GM21381 (cell line): ENCODE data around the gene UMOD.

Experiments
- ATAC-seq: cut with Tn5 transposase; IDR thresholded peaks from one replicate; pipeline ENCODE4 v1.9.1; 2021; ENCODE audit warnings: mild to moderate bottlenecking, moderate library complexity; ENCODE audit not compliant: unreplicated experiment

The UMOD gene

DNA sequence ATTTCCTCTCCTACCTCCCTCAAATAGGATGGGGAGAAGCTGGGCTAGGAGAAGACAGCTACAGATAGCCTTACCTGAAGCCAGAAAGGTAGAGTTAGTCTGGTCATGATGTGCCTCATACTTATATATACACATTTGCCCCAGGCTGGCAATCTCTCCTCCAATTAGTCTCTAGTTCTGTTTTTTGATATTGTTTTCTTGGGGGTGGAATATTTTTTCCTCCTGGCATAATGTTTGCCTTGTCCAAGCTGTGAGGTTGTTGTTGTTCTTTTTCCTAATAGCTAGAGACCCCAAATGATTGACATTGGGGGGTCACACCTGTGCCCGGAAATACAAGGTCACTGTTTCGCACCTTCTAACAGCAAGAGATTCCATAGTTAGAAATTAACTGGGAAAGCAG is at the start of gene UMOD:
Gene UMOD, minus strand, starts transcription at position 101 of the 400 bp plus-strand sequence. CDS start 1,978 bp downstream, outside the sequence.
- no peak for ATAC-seq

DNA sequence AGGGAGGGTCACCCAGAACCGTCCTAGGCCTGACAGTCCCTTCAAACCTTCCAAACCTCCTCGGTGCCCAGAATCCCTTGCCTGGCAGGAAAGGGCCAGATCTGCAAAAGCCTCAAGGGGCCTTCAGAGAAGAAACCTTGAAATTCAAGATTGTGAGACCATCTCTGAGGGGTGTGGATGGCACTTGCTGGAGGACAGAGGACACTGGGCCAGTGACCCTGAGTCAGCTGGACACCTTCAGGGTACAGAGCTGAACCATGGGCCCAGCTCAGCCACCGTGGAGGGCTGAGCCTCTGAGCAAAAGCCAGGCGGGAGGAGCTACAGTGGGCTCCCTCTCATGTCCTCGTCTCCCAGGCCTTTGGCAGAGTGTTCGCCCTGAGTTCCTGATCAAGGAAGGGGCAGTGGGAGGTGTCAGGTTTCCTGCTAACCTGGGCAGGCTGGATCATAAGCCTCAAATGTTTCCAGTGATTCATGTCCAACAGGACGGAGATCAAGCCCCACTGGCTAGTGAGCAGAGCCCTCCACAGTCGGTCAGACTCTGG is 49.0 kb upstream of the UMOD start:
- no peak for ATAC-seq

DNA sequence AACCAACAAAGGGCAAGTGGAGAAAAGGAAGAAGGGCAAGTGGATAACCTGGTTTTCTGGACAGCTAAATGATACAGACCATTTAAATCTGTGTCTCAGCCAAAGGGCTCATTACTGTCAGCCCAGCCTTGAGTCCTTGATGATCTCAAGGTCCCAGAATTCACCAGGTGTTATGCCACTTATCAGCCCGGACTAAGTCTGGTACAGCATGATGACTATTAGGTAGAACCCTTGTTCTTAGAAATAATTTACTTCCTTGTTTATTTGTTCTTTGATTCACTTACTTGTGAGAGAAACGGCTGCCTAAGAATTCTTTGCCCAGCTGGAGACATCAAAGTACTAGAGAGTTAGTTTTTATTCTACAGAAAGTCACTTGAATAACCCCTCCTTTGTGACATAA is 48.6 kb upstream of the UMOD start:
- ATAC-seq: no peak

DNA sequence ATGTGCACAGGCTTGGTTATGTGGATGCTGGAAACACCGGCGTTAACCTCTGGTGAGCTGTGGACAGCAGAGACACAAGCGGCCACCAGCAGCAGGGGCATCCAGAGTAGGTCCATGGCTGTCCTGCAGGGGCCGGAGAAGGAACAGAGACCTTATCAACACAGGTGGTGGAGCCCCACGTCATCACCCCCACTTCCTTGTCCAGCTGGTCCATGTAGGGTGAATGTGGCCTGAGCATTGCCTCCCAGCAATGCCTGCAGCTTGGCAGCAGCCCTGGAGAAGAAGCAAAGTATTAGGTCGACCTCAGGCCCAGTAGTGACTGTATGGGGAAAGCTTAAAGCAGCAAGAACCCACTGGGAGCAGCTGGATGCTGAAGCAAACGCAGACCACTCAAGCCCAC is 46.7 kb upstream of the UMOD start:
- ATAC-seq: no peak

DNA sequence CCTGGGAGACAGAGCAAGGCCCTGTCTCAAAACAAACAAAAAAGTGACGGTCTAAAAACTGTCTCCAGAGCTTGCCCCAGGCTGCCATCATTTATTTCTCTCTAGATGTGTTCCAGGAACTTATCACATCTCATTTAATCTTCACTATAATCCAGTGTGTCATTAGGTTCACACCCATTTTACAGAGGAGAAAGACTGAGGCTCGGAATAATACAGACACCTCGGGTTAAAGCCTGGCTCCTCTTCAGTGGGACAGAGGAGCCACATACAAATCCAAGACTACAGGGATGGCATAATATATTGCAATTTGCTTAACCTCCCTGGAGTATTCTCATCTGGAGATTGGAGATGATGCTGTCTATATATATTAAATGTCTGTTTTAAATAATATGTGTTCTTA is 46.1 kb upstream of the UMOD start:
- ATAC-seq: no peak

DNA sequence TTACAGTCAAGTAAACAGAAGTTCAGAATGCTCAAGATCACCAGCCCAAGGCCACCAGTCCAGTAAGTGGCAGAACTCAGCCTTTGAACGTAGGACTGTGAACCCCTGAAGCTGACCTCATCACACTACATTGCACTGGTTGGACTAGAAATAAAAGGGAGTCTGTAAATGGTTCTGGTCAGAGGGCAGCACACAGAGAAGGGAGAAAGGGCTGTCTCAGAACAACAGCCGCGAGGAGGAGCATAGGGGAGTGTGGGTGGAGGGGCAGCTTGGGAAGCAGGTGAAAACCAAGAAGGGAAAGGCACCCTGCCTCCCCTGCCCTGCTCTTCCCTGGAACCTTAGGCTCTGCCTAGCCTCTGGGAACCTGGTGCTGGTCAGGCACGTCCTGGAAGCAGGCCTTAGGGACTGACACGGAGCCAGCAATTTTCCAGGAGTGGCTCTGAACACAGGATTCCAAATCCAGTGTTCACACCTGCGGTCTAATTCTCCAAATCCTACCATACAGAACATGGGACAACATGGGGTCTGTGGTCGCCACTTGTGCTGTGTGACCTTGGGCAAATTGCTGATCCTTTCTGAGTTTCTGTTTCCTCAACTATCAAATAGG is 45.1 kb upstream of the UMOD start:
- no peak for ATAC-seq

DNA sequence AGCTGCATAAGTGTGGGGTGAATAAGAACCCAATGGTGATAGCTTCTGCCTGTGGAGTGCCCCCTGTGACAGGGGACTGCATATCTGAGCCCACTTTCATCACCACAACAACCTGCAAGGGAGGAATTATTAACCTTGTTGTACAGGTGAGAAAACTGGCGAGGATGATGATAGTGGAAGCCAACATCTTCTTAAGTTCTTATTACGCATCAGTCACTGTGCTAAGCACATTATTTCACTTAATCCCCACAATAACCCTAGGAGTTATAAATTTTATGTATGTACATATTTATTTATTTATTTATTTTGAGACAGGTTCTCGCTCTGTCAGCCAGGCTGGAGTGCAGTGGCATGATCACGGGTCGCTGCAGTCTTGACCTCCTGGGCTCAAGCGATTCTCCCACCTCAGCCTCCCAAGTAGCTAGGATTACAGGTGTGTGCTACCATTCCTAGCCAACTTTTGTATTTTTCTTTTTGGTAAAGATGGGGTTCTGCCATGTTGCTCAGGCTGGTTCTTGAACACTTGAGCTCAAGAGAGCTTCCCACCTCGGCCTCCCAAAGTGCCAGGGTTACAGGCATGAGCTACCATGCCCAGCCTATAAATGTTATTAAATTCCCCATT is 44.4 kb upstream of the UMOD start:
- ATAC-seq: no peak

DNA sequence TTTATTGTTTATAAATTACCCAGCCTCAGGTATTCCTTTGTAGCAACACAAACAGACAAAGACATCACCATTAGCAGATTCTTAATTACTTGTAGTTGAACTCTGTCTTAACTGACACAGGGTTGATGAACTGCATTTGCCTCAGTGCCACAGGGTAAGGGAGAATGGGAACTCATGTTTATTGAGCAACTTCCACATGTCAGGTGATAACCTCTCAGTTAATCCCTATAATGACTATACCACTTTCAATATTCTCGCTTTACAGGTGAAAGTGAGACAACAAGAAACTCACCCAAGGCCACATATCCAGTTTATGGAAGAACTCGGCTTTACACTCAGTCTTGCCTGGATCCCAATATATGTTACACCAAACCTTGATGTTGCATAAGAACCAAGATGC is 43.4 kb upstream of the UMOD start:
- no peak for ATAC-seq

DNA sequence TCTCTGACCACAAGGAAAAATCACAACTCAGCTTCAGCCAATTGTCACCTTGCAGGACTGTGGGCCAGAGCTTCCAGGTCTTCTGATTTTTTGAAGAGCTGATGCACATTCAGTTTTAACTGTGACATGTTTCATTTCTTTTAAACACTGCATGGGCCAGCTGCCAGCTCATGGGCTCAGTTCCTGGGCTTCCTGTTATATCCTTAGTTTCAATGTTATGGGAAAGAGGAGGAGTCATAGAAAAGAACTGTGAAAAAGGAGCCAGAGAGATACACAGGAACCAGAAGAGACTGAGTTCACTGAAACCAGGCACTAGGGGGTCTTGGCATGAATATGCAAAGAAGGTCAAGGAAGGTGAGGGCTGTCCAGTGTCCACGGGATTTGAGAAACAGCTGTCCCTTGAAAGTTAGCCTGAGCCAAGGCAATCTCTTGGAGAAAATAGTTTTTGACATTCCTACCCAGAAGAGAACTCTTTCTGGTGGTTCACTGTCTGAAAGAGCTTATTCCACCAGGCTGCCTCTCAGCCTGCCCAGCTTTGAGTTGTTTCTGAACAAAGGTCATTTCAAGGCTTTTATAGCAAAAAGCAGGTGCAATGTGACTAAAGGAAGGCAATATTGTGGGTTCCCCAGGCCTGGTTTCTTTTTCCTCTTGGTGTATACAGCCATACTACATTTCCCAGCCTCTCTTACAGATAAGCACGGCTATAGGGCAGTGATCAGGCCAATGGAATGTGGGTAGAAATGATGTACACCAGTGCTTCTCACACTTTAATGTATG is 41.5 kb upstream of the UMOD start:
- ATAC-seq: no peak

DNA sequence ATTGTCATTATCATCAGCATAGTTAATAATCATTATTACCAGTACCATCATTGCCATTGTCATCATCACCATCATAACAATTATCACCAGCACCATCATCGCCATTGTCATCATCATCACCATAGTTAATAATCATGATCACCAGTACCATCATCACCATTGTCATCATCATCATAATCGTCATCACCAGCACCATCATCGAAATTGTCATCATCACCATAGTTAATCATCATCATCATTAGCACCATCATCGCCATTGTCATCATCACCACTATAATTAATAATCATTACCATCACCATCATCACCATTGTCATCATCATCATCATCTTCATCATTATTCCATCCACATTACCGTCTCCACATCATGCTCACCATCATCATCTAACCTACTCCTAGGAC is 38.5 kb upstream of the UMOD start:
- no peak for ATAC-seq

DNA sequence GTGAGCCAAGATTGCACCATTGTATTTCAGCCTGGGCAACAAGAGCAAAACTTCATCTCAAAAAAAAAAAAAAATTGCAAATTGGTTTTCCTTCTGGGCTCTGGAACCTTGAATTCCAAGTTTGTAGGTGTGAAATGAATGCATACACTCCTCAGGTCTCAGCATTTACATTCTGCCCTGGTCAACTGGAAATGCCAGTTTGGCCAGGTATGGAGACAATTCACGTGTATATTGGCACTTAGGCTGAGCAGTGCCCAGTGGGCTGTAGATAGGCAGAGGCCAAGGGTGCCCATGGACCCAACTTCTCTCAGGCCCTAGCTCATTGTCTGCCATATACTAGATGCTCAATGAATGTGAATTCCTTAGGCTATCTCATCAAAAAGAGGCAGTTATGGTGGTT is 36.3 kb upstream of the UMOD start:
- no peak for ATAC-seq

DNA sequence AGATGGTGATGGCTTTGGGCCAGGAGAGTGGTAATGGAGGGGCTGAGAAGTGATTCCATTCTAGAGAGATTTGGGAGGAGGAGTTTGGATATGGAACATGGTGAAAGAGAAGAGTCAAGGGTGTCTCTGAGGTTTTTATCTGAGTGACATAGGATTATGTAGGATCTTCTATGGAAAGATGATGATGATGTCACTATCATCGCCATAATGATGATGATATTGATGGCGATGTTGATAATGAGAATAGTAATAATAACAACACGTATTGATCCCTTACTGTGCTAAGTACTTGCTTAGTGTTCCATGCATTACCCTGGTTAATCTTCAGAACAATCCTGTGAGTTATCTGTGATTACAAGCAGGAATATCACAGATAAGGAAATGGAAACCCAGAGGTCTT is 35.5 kb upstream of the UMOD start:
- ATAC-seq: no peak

DNA sequence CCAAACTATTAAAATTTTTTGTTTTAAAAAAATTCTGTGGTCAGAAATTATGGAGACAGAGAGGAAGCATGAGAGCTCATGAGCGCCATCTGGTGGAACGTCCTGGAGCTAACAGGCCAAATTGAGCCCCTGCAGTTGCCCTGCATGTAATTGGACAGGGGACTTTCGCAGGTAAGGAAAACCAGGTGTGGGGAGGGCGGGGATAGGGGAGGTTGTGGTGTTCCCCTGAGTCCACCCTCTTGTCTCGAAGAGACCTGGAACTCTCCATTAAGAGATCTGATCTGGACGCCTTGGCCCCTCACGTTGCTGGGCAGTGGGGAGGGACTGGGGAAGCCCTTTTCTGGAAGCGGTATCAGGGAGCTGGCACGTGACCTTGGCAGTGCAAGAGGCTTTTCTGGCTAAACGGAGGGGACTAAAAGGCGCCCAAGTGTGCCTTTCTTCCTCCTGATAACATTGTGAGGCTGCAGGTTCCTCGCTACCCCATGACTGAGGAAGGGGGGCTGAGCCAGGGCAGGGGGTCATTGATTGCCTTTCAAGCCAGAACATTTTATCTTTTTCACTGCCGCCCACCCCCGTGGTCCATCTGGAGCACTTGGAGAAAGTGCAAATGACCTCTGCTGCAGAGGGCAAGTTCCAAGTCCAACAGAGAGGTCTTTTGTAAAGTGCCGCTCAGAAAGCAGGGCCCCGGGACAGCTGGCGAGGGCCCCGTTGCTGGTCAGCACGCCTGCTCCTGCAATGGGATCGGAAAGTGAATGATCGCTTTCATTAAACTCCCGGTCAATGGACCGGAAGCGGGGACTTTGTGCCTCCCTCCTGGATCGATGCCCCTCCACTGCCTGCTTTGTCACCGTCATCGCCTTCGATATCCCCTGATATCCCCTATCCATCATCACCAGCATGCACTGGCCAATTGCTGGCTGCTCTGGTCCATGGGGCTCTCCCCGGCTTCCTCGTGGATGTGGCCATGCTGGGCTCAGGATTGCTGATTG is 33.6 kb upstream of the UMOD start:
- no peak for ATAC-seq

DNA sequence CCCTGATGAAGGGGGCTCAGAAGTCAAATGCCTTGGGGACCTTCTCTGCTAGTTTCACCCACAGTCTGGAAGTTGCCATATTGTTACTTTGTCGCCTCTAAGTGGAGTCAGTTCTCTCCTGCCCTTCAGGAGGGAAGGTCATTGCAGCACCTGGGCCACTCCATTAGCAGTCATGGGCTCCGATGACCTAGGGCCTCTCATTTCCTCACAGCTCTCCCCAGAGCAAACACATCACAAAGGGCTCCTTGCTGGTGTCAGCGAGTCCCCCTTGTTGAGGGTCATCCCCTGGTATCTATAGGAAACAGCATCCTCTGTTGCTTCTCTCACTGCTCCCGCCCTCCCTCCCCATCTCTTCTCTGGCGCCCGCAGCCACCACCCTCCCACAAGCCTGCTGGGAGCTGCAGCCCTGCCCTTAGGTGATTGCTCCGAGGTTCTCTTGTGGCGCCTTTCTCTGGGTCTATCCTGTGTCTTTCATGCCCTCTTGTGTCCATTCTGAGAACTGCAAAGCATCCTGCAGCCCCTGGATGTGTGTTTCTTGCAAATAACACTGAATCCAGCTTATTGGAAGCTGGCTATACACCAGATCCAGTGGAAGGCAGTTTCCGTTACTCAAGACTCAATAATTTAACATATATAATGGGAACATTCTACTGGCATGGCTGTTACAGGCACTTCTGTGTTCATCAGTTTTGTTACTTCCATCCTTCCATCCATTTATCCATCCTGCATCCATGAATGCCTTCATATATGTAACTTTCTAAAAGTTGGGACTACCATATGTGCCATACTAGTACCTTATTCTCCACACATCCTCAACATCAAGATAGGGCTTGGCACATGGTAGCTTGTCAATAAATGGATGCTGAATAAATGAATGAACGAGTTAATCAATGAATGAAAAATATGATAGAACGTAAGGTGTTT is 30.9 kb upstream of the UMOD start:
- no peak for ATAC-seq

DNA sequence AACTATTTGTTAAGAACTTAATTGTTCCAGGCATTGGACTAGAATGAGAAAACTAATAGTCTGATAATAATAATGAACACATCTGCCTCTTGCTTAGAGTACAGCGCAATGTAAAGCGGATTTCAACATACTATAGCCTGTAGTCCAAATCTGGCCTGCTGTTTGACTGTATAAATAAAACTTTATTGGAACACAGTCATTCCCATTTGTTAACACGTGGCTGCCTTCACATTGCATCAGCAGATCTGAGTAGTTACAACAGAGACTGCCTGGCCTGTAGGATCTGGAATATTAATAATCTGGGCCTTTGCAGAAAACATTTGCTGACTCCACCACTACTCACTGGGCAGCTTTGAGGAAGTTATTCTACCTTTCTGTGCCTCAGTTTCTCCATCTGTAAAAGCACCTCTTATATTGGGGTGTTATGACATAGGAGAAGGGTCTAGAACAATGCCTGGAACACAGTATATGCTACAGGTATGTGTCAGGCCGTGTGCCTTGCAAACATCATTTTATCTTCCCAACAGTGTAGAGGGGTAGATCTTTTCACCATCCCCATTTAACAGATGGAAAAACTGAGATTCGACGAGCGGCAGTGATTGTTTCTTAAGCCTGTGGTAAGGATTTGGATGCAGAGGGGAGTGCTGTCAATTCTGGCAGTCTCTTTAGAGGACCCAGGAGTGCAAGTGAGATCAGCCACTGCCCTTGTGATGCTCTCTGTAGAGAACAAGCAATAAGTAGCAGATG is 29.9 kb upstream of the UMOD start:
- ATAC-seq: no peak

DNA sequence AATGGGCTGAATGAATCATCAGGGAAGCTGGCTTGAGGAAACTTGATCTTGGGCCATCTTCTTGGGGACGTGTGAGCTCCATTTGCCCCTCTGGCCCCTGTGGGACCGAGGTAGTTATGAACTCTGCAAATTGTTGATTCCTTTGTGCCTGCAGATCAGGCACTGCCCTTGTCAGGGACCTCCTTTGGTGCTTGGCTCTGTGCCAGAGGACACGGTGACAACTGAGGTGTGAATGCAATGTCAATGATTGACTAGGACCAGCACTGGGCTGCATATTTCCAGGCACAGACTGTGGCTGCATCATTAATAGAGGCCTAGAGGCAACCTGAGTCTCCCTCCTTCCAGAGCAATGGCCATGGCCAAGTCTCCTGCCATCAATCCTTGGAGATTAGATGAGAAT is 28.3 kb upstream of the UMOD start:
- no peak for ATAC-seq

DNA sequence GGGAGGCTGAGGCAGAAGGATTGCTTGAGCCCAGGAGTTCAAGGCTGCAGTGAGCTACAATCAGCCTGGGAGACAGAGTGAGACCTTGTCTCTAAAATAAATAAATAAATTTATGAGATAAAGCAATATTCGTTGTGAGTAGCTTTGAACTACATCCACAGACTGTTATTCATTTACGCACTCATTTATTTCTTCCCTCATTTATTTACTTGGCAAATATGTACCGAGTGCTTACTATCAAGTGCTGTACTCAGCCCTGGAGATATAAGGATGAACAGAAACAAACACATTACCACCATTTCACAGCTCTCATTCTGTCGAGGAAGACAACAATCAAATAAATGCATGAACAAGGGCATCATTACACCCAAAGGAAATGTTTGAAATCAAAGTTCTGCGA is 24.7 kb upstream of the UMOD start:
- ATAC-seq: no peak

DNA sequence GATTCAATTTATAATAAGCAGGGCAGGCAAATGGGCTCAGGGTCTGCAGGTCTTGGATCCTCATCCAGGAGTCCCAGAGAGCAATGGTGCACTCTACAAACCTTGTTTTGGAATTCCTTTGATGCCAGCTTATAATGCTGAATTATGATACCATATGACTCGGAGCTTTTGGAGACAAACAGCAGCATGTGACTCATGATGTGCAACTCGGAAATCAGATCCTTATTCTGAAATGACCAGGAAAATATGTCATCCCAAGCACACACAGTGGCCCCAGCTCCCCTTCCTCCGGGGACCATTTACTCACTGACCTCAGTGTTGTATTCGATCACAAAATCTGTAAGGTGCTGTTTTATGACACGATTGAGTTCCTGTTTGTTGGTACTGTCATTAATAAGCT is 20.2 kb upstream of the UMOD start:
- ATAC-seq: no peak

DNA sequence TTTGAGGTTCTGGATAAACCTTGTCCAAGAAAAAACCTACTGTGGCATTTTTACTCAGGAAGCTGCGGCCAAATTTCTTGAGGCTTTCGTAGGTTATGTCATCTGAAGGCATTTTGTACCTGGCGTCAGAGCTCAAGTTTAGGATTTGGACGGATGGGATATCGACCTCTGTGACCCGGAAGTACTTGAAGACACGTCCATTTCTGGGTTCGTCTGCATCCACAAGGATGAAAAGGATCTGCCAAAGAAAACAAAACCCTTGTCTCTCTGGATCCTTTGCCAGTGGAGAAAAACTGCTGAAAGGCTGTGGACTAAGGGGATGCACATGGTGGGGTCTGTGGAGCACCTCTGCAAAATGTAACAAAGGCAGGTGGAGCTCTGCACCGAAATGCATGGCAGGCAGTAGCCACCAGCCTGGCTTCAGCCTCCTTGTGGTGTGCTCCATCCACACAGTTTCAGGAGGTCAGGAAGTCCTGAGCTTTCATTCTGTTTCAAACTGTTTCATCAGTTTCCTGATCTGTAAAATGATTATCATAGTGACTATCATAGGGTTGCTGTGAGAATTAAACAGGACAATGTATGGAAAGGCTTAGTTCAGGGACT is 17.0 kb upstream of the UMOD start:
- no peak for ATAC-seq
